OCI-LY1 (cell line): ENCODE results near the gene IL36RN.

Experiments
- EZH2 ChIP-seq: fragments of 200-600 bp; sonication (generic), shearing (Covaris generic); IDR thresholded peaks from 2 replicates; pipeline ENCODE4 v1.8.0; 2017; ENCODE audit warnings: borderline replicate concordance, mixed run types, mild to moderate bottlenecking, antibody characterized with exemption, low read length, moderate library complexity, mixed read lengths
- TF ChIP-seq, protein P1 (sequence below): fragments of 200-600 bp; sonication (generic), shearing (Covaris generic); IDR thresholded peaks from 2 replicates; pipeline ENCODE4 v1.5.1; 2017; ENCODE audit warnings: mild to moderate bottlenecking, antibody characterized with exemption, low read length, moderate library complexity, mixed read lengths

DNA sequence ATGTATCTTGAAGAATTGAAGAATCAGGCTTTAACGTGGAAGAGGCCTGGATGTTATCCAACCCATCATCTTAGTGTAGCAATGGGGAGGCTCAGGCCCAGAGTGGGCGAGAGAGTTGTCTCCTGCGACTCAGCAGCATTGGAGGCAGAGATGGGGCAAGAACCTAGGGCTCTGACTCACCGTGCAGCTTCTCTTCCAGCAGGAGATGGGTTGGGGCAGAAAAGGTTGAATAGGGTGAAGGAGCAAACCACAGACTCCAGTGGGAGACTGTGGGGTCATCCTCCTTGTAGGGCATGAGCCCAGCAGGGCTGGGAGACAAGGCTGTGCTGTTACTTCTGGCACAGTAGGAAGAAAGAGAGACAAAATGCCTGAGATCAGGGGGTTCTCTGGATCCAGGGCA lies 1.4 kb downstream of the IL36RN start:
- TF ChIP-seq EZH2, result no peak
- TF ChIP-seq, protein P1, sequence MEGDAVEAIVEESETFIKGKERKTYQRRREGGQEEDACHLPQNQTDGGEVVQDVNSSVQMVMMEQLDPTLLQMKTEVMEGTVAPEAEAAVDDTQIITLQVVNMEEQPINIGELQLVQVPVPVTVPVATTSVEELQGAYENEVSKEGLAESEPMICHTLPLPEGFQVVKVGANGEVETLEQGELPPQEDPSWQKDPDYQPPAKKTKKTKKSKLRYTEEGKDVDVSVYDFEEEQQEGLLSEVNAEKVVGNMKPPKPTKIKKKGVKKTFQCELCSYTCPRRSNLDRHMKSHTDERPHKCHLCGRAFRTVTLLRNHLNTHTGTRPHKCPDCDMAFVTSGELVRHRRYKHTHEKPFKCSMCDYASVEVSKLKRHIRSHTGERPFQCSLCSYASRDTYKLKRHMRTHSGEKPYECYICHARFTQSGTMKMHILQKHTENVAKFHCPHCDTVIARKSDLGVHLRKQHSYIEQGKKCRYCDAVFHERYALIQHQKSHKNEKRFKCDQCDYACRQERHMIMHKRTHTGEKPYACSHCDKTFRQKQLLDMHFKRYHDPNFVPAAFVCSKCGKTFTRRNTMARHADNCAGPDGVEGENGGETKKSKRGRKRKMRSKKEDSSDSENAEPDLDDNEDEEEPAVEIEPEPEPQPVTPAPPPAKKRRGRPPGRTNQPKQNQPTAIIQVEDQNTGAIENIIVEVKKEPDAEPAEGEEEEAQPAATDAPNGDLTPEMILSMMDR, result no peak
